Forelimb muscle (tissue), 1 donor: Measurements from ENCODE around the gene PPP1R12C. TPM values are rescaled to one million over a fixed set of nuclear protein-coding genes. Genes with fewer than 3 reads are reported as not detected.

ENCODE experiments used
- DNase-seq: peaks from one replicate; pipeline ENCODE4 v3.0.0-alpha.2; 2013; ENCODE audit warnings: low read depth
- polyA plus RNA-seq: library from polyadenylated mRNA; unstranded; fragments of 120-200 nt; gene quantifications from one replicate; pipeline ENCODE4 v1.2.1, GENCODE V29; 2013; ENCODE audit not compliant: insufficient read length

PPP1R12C gene
- polyA plus RNA-seq, 1 donor = 78.0 TPM

DNA sequence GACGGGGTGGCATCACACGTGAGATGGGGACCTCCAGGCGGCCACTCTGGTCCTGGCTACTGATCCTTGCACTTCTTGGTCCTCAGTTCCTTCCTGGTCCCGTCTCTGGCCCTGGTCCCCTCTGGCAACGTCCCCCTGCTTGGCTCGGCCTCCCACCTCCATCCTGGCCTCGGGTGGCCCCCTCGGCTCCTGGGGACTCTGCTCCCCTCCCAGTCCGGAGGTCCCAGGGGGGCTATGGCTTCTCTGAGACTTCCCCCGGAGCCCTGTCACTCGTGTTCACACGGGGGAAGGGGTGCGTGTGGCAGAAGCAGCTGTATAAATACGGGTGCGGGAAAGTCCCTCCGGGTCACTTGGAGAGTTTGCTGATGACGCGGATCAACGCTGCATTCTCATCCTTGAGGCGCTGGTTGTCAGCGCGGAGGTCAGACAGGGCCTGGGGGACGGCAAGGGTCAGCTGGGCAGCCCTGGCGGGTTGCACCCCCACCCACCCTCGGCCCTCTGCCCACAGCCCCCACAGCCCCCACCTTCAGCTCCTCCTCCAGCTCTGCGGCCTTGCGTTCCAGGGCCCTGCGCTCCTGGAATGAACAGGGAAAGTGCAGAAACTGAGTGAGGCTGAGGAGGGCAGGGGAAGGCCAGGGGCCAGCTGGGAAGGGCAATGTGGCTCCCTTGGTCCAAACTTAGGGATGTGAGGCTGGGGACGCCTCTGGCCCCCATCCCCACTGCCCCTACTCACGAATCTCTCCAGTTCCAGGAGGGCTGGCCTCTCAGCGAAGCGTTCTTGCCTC is 26.1 kb downstream of the PPP1R12C start:
- DNase-seq = no peak

DNA sequence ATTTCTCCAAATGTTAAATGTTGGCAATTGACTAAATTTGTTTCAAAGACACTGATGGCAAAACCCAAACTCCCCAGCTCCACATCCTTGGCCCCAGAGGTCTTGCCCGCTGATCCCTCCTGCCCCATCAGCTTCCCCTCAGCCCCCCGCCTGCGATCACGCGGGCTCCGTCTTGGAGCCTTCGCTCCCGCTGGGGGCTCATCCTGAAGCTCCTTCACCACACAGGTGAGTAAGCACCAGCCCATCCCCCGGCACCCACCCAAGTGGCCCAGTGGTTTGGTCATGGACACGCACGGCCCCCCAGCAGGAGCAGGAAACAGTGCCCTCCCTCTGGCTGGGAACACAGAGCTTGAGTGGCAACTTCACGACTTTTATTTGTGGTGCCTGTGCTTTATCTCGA is 26.9 kb downstream of the PPP1R12C start:
- DNase-seq = no peak

- no peak for DNase-seq
These were observed 28.0 kb downstream of the PPP1R12C start for GRCh38 chr19:55089342-55089944.

DNA sequence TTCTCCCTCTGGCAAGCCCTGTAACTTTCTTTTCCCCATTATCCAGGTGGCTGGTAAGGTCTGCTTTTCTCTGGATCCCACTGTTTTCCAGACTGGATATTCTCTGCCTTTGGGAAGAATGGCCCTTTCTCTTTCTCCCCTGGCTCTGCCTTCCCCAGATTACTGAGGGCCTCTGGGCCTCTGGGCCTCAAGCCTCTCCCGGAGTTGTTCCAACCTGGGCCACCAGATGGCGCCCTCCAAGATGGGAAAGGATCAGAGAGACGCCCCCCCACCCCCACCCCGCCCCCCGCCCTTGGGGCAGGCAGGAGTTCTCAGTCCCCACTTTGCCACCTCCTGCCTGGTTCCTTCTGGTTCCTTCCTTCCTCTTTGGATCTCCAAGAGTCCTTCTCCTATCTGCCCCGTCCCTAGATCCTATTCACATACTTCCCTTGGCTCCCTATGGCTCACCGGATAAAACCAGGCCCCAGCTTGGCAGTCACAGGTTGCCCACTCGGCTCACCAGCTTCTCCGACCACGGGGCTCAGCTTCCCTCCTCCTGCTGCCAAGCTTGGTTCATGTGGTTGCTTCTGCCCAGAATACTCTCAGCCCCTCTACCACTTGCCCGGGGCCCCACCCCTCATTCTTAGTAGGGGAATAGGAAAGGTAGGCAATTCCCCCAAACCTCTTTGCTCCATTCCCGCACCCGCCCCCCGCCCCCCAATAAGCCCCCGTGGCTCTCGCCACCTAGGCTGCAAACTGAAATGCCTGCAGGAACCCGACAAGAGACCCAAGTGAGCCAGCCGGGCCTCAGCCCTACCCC is 28.7 kb downstream of the PPP1R12C start:
- DNase-seq = no peak

GRCh38 chr19:55088021-55088451 is 29.4 kb downstream of the PPP1R12C start:
- DNase-seq = no peak

GRCh38 chr19:55087542-55087901 is 29.9 kb downstream of the PPP1R12C start:
- no peak for DNase-seq

GRCh38 chr19:55086730-55087541 is 30.5 kb downstream of the PPP1R12C start:
- peak; percentile 39 for DNase-seq

DNA sequence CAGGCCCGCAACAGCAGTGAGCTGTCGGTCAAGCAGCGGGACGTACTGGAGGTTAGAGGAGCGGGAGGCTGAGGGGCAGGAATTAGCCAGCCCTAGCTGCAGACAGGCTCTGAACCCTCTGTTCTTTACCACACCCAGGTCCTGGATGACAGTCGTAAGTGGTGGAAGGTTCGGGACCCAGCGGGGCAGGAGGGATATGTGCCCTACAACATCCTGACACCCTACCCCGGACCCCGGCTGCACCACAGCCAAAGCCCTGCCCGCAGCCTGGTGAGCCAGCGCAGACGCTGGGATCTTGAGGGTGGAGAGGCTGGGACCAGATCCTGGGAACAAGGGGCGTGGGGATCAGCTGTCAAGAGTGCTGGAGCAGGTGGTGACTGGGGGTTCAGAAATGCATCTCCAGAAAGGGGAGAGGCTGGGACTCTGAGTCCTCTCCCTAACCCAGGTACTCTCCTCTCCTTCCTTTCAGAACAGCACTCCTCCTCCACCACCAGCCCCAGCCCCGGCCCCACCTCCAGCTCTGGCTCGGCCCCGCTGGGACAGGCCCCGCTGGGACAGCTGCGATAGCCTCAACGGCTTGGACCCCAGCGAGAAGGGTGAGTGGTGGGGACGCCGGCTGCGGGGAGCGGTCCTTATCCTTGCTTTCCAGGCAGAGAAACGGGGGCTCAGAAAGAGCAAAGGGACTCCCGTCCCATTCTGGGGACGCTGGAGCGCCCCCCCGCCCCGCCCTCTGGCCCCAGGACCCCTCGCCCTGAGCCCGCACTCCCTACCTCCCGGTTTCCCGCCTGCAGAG is 31.3 kb downstream of the PPP1R12C start:
- no peak for DNase-seq

DNA sequence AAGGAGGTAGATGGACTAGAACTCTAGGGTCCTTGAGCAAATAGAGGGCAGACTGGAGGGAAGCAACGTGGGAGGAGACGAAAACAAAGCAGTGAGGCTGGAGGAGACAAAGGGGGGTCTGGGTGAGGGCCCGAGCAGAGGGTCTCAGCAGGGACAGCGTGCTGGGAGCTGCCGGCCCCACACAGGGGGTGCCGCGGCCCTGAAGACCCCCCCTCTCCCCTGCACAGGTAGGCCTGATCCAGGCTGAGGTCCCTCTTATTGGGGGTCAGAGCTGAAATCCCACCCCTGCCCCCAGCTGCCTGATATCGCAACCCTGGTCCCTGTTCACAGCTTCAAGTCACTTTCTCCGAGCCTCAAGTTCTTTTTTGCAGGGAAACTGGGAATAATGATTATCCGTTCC is 33.0 kb downstream of the PPP1R12C start:
- DNase-seq = no peak

- DNase-seq = no peak
These were observed 34.2 kb downstream of the PPP1R12C start for GRCh38 chr19:55083004-55083850.

- DNase-seq = no peak
These were observed 35.2 kb downstream of the PPP1R12C start for GRCh38 chr19:55082020-55082851.

- no peak for DNase-seq
These were observed 35.7 kb downstream of the PPP1R12C start for GRCh38 chr19:55081770-55082019.

GRCh38 chr19:55080968-55081769 is 36.3 kb downstream of the PPP1R12C start:
- no peak for DNase-seq

GRCh38 chr19:55080121-55080967 is 37.1 kb downstream of the PPP1R12C start:
- no peak for DNase-seq

DNA sequence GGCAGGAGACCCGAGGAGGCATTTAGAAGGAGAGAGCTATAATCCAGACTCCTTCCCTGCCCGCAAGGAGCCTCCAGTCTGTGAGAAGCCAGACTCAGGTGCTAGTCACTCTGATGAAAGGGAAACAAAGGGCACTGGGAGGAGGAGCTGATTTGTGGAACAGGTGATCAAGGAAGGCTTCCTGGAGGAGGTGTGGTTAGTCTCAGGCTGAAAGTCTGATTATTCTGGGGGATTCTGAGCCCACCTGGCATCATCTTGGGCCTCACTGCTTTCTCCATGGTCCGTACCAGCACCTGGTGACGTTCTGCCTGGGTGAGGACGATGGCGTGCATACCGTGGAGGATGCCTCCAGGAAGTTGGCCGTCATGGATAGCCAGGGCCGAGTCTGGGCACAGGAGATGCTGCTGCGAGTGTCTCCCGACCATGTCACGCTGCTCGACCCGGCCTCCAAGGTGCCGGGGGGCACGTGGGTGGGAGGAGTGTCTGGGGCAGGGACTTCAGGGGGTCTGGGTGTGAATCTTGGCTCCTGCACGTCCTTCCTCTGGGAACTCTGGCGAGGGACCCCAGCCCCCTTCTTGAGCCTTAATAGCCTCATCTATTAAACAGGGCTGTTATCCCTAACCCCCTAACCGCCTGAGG is 37.9 kb downstream of the PPP1R12C start:
- no peak for DNase-seq

DNA sequence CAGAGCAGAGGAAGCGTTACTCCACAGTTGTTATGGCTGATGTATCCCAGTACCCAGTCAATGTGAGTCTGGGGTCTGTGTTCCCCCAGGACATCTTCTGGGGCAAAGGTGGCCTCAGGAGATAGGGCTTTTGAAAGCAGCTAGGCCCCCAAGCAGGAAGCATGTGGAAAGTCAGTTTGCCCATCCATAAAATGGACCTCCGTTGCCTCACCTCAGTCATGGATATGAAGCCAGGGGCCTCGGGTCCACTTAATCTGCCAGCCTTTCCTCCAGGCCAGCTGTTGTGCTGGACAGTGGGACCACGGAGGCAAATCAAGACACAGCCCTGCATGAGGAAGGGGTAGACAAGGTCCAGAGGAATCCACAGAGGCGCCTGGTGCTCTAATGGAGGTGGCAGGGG is 38.4 kb downstream of the PPP1R12C start:
- DNase-seq = no peak

- no peak for DNase-seq
These were observed 40.3 kb downstream of the PPP1R12C start for GRCh38 chr19:55077106-55077505.
